AG04450 (cell line): ENCODE measurements around the gene WNT1. TPM values are rescaled to one million over a fixed set of nuclear protein-coding genes. Genes with fewer than 3 reads are reported as not detected.

Source experiments
- CTCF ChIA-PET: fragments of 300-600, 350-600 bp; formaldehyde crosslinking; extraction: SDS; loops from one replicate; lab custom pipeline; 2022; ENCODE audit warnings: antibody characterized with exemption, inconsistent platforms; lab: Charles Lee
- POLR2A ChIA-PET: fragments of 350-600 bp; formaldehyde crosslinking; extraction: SDS; loops from one replicate; lab custom pipeline; 2021; ENCODE audit warnings: antibody characterized with exemption, inconsistent platforms; lab: Yijun Ruan, JAX
- DNase-seq: peaks from one replicate; pipeline ENCODE4 v3.0.0-alpha.2; 2011; ENCODE audit warnings: low read depth, low spot score
- H3K27ac ChIP-seq: one replicate; pipeline ENCODE4 v1.5.1; 2012; ENCODE audit warnings: low read depth, low read length, control low read depth
- H3K27me3 ChIP-seq: one replicate; pipeline ENCODE4 v1.6.0; 2012; ENCODE audit warnings: low read length; ENCODE audit not compliant: control insufficient read depth, insufficient read depth
- H3K4me3 ChIP-seq: 2 replicates; pipeline ENCODE4 v1.5.1; 2011; ENCODE audit warnings: mild to moderate bottlenecking, low read depth, low read length, control low read depth
- H3K9me3 ChIP-seq: 2 replicates; pipeline ENCODE4 v1.5.1; 2012; ENCODE audit warnings: low read length; ENCODE audit not compliant: control insufficient read depth, insufficient read depth
- CTCF ChIP-seq: IDR thresholded peaks from 2 replicates; pipeline ENCODE4 v1.5.1; 2011; ENCODE audit warnings: low read depth, low read length, control low read depth, inconsistent platforms
- polyA plus RNA-seq: library from polyadenylated mRNA; depleted of rRNA; stranded (reverse); fragments of >200 nt; gene quantifications from 2 replicates; pipeline ENCODE4 v1.2.3, GENCODE V29; 2011

WNT1 gene
- polyA plus RNA-seq, 1 experiment = not detected

GRCh38 chr12:49019120-49019430 lies 41.0 kb downstream of the WNT1 start:
- CTCF ChIA-PET = interaction anchor here (0.9 to 1.9 kb wide), 6 partner anchors 9 to 69 kb away, joined by 3 to 9 read pairs (median 4); no protein-coding TSS in a partner anchor

GRCh38 chr12:49019443-49020324 lies 41.6 kb downstream of the WNT1 start:
- no peaks in the 10 kb centered on the region; the same call in 1 of the 2 replicates for H3K9me3 ChIP-seq
- no peak for DNase-seq
- peak; percentile 49 for TF ChIP-seq CTCF
- CTCF ChIA-PET = interaction anchor here (0.7 to 2.5 kb wide), 10 partner anchors 9 to 228 kb away, joined by 3 to 9 read pairs (median 6); no protein-coding TSS in a partner anchor
- H3K27me3 ChIP-seq = no peaks in the 10 kb centered on the region
- H3K4me3 ChIP-seq = no peak overlapping the region
- POLR2A ChIA-PET = interaction anchor here (0.5 to 1.0 kb wide), 5 partner anchors 13 to 201 kb away, joined by 3 to 6 read pairs (median 4); no protein-coding TSS in a partner anchor
- H3K27ac ChIP-seq = peak overlapping the region; percentile 98

More at GRCh38 chr12:49019120-49019430, 41.0 kb downstream of the WNT1 start:
- TF ChIP-seq CTCF = no peak
- Histone ChIP-seq H3K27ac (peak overlapping the region; percentile 98), H3K9me3 (no peaks in the 10 kb centered on the region; the same call in 1 of the 2 replicates), H3K4me3 (peak overlapping the region; percentile 94), H3K27me3 (no peaks in the 10 kb centered on the region)
- DNase-seq = no peak
- POLR2A ChIA-PET = interaction anchor here (0.5 to 1.0 kb wide), 4 partner anchors 14 to 202 kb away, joined by 3 to 6 read pairs (median 4); no protein-coding TSS in a partner anchor

GRCh38 chr12:49020441-49020840 lies 42.3 kb downstream of the WNT1 start:
- no peak for TF ChIP-seq CTCF
- Histone ChIP-seq H3K4me3 (no peak overlapping the region), H3K9me3 (no peaks in the 10 kb centered on the region; the same call in 1 of the 2 replicates), H3K27me3 (no peaks in the 10 kb centered on the region), H3K27ac (no peak overlapping the region)
- ChIA-PET CTCF (interaction anchor here (0.7 to 2.5 kb wide), 6 partner anchors 9 to 228 kb away, joined by 3 to 9 read pairs (median 8); no protein-coding TSS in a partner anchor), POLR2A (no interaction called here)
- DNase-seq = no peak

GRCh38 chr12:49021292-49021915 lies 43.3 kb downstream of the WNT1 start:
- CTCF ChIA-PET = interaction anchor here (2.5 kb wide), 1 partner anchor 22 kb away, joined by 8 read pairs; no protein-coding TSS in a partner anchor
- Histone ChIP-seq H3K27me3 (no peaks in the 10 kb centered on the region), H3K4me3 (no peak overlapping the region), H3K27ac (no peak overlapping the region), H3K9me3 (no peaks in the 10 kb centered on the region; the same call in 1 of the 2 replicates)
- POLR2A ChIA-PET = no interaction called here
- TF ChIP-seq CTCF = no peak
- no peak for DNase-seq
